Psoas muscle (tissue), 8 donors: ENCODE results near the gene SPRED1. TPM values are rescaled to one million over a fixed set of nuclear protein-coding genes. Genes with fewer than 3 reads are reported as not detected.

Source experiments
- ATAC-seq, 4 donors: fragments of 200-7000 bp; cut with Tn5 transposase; one replicate each; pipeline ENCODE4 v1.9.1; 2020; ENCODE audit warnings: moderate library complexity in 3 of 4, mild to moderate bottlenecking in 2 of 4
- DNase-seq, 2 donors: peaks; one replicate each; pipeline ENCODE4 v3.0.0-alpha.2; 2020
- H3K27ac ChIP-seq: fragments of 200-600 bp; one replicate; pipeline ENCODE4 v1.8.0; 2022
- H3K27me3 ChIP-seq, 3 donors: fragments of 200-600 bp in 1 of 3; one replicate each; pipeline versions ENCODE4 v1.6.1 to v1.8.0; 2013 to 2022; ENCODE audit warnings: low read length in 2 of 3, mild to moderate bottlenecking in 2 of 3, moderate library complexity in 1 of 3; ENCODE audit not compliant: insufficient read depth in 3 of 3
- H3K36me3 ChIP-seq, 2 donors: fragments of 200-600 bp in 1 of 2; one replicate each; pipeline versions ENCODE4 v1.6.1 to v1.8.0; 2013 to 2022; ENCODE audit warnings: low read depth in 1 of 2, mild to moderate bottlenecking in 1 of 2, moderate library complexity in 1 of 2; ENCODE audit not compliant: insufficient read depth in 1 of 2
- H3K4me1 ChIP-seq: fragments of 200-600 bp; one replicate; pipeline ENCODE4 v1.8.0; 2022
- H3K4me3 ChIP-seq: fragments of 200-600 bp; one replicate; pipeline ENCODE4 v1.8.0; 2022; ENCODE audit warnings: mild to moderate bottlenecking
- H3K9me3 ChIP-seq: fragments of 200-600 bp; one replicate; pipeline ENCODE4 v1.8.0; 2022
- WGBS, 3 donors: extraction: QIAGEN DNeasy Blood & Tissue Kit; methylation state at CpG; one replicate each; pipeline versions ENCODE4 v1.1.6 to v1.1.7; 2013; 5-methylcytosine and 5-hydroxymethylcytosine counted together
- intact Hi-C, 2 donors: fragments of 100-400 bp; cut with DNase I; formaldehyde crosslinking; loops; one replicate each; pipeline versions ENCODE4 v1.11.0 to v1.14.2; 2022
- polyA plus RNA-seq, 3 donors: library from polyadenylated mRNA; stranded (reverse); fragments of 200-250 nt; gene quantifications; one replicate each; pipeline ENCODE4 v1.2.3, GENCODE V29; 2013
- total RNA-seq, 4 donors: library from RNA; stranded (reverse); fragmentation: NEBNext Ultra II Directional in 2 of 4; extraction: Animal tissue kit (Norgen Biotek cat#: 25700) in 2 of 4; gene quantifications; one replicate each; pipeline versions ENCODE4 v1.2.1 to v1.2.4, GENCODE V29; 2021 to 2023
- TF ChIP-seq, protein P1 (sequence below): fragments of 200-600 bp; IDR thresholded peaks from one replicate; pipeline ENCODE4 v1.8.0; 2022; ENCODE audit warnings: antibody characterized with exemption
- donor health status: healthy with polysubstance abuse.
- donor health status: DM: no; HTN: no; CAD: no; lungs with moderate emphysema.
- donor health status: Bipolar disorder and iron deficiency.
- donor health status: healthy.
- donor health status: DM: yes; HTN: yes; CAD: no.
- donor health status: DM: no; HTN: no; CAD: no.
- donor health status: DM: no; HTN: no; CAD: no.
- donor health status: DM: yes; HTN: yes; CAD: no.

SPRED1 gene
- total and polyA plus RNA-seq, 7 donors = 0.98 to 7.1 (median 4.2) TPM

DNA sequence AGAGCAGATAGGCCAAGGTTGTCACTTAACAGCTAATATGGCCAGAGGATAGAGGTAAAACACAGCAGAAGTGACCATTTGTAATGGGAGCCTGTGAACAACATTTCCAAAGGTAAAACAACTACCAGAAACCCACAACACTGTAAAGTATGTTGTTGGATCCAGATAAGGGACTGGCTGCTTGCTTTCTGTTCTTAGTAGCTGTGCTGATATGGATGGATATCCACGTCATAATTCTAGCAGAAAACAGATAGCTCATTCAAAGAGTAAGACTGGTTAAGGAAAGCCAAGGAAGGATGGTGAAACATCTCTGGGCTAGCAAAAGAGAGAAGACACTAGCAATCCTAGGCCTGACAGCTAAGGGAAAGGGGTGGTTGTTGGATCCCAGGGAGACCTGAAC is 36.9 kb upstream of the SPRED1 start:
- no peaks in the 10 kb centered on the region for H3K9me3 ChIP-seq
- DNase-seq (no peak), ATAC-seq (no peak)
- 92 to 96% (median 94%) methylated on average over 1 of the region's 1 CpG for WGBS, 3 donors
- H3K27ac ChIP-seq = no peak overlapping the region
- intact Hi-C loops = no loop called here
- no peaks in the 10 kb centered on the region for H3K4me1 ChIP-seq
- TF ChIP-seq, protein P1, sequence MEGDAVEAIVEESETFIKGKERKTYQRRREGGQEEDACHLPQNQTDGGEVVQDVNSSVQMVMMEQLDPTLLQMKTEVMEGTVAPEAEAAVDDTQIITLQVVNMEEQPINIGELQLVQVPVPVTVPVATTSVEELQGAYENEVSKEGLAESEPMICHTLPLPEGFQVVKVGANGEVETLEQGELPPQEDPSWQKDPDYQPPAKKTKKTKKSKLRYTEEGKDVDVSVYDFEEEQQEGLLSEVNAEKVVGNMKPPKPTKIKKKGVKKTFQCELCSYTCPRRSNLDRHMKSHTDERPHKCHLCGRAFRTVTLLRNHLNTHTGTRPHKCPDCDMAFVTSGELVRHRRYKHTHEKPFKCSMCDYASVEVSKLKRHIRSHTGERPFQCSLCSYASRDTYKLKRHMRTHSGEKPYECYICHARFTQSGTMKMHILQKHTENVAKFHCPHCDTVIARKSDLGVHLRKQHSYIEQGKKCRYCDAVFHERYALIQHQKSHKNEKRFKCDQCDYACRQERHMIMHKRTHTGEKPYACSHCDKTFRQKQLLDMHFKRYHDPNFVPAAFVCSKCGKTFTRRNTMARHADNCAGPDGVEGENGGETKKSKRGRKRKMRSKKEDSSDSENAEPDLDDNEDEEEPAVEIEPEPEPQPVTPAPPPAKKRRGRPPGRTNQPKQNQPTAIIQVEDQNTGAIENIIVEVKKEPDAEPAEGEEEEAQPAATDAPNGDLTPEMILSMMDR = no peak
- H3K36me3 ChIP-seq = no peaks in the 10 kb centered on the region
- H3K27me3 ChIP-seq = no peaks in the 10 kb centered on the region
- no peak overlapping the region for H3K4me3 ChIP-seq

DNA sequence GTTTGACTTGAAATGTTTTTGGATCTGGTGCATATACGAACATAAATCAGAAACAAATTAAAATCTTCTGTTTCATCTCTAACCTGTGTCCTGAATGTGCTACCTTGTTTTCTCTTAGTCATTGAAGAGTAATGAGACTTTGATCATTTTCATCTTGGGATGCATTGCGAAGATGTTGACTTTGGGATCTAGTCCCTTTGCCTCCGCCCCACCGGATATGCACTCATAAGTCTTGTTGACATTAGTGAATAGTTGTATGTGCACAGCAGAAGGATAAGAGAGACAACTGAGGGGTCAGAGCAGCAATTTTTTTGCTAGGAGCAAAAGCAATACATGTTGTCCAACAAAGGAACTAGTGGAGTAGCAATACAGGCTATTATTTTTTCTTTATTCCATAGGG is 35.9 kb upstream of the SPRED1 start:
- WGBS, 3 donors = 90 to 93% (median 92%) methylated on average over 4 of the region's 4 CpGs
- no peak overlapping the region for H3K4me3 ChIP-seq
- ATAC-seq = no peak
- no peak overlapping the region for H3K27ac ChIP-seq
- no peaks in the 10 kb centered on the region for H3K27me3 ChIP-seq
- no peaks in the 10 kb centered on the region for H3K36me3 ChIP-seq
- H3K4me1 ChIP-seq = no peaks in the 10 kb centered on the region
- intact Hi-C loops = no loop called here
- TF ChIP-seq, protein P1 = no peak
- no peak for DNase-seq
- H3K9me3 ChIP-seq = no peaks in the 10 kb centered on the region

DNA sequence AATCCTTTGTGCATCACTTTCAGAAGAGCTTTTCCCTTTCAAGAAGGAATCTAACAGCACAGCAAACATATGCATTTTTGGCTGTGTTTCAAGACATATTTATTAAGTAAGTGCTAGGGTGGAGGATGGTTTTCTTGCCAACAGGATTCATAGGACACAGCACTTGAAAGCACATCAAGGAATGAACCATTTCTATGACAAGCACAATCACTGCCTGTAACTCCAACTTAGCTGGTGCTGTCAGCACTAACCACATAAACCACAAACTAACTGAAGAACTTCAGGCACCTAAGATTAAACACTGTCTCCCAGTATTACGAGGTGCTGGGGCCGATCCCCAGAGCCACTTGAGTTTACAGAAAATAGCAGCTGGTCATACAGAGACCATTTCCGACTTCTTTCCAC is 35.4 kb upstream of the SPRED1 start:
- H3K27ac ChIP-seq = no peak overlapping the region
- no peaks in the 10 kb centered on the region for H3K27me3 ChIP-seq
- intact Hi-C loops = no loop called here
- H3K9me3 ChIP-seq = no peaks in the 10 kb centered on the region
- ATAC-seq = no peak
- no peaks in the 10 kb centered on the region for H3K4me1 ChIP-seq
- WGBS, 3 donors = 72 to 76% (median 74%) methylated on average over 3 of the region's 3 CpGs
- TF ChIP-seq, protein P1 = no peak
- no peak overlapping the region for H3K4me3 ChIP-seq
- no peaks in the 10 kb centered on the region for H3K36me3 ChIP-seq
- DNase-seq = no peak

DNA sequence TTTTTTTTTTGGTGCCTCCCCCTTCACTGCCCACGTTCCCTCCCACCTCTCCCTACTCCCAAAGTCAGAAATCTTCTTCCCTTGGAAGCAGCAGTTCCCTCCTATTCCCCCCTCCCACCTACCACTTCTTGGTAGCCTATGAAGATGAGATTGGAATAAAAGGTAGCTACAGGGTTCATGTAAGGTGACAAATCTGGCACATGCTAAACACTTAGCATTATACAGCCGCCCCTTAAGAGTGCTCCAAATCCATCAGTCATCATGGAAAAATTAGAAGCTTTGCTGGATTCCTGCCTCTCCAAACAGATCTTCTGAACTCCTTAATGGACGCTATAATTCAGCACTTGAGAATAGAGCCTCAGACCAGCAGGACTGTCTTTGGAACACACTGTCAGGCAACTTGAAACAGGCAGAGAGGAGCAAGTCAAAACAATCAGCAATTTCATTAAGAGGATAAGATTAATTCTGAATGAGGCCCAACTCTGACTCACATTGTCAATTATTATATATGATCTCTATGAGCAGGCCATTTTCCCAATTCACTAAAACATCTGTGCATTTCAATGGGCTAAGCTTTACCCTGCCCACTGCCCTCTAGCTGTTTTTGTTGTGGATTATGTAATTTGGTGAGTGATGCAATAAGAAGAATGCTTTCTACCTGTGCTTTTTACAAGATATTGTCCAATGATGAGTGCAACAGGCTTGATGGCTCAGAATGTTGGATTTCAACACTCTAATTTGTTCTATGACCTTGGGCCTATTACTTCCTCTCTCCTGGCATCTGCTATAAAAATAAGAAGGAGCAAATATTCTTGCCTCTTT is 34.6 kb upstream of the SPRED1 start:
- DNase-seq (no peak), ATAC-seq (no peak)
- intact Hi-C loops = no loop called here
- no peaks in the 10 kb centered on the region for H3K36me3 ChIP-seq
- no peaks in the 10 kb centered on the region for H3K4me1 ChIP-seq
- H3K4me3 ChIP-seq = no peak overlapping the region
- TF ChIP-seq, protein P1 = no peak
- 71 to 87% (median 82%) methylated on average over 3 of the region's 3 CpGs for WGBS, 3 donors
- no peak overlapping the region for H3K27ac ChIP-seq
- H3K27me3 ChIP-seq = no peaks in the 10 kb centered on the region
- no peaks in the 10 kb centered on the region for H3K9me3 ChIP-seq
